DMS 273 (cell line): ENCODE results near the gene PDE4B.
"Not testable (repeated sequence)": the region's sequence is repeated elsewhere in the genome, so short reads cannot be mapped to it uniquely, and the experiment has no call there.

Experiments used
- DNase-seq: peaks from one replicate; lab custom pipeline; 2025; ENCODE audit not compliant: unreplicated experiment; lab: John Stamatoyannopoulos, UW

Gene PDE4B

DNA sequence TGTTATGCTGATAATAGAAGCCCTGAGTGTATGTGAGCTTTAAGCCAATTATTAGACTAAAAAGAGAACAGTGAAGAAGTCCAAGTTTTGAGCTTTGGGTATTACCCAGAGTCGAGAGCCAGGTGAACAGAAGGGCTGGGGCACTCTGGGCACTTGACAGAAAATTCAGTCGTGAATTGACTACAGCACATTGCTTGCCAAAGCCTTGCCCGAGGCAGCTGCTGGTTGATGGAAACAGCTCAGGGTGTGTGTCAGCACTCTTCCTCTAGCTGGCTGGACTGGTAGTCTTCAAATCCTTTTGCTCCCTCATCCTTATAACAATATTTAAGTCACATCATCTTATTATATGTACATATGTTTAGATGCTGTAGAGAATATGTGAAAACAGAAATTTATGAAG, 21.3 kb downstream of the PDE4B start:
- peak; percentile 86 for DNase-seq

DNA sequence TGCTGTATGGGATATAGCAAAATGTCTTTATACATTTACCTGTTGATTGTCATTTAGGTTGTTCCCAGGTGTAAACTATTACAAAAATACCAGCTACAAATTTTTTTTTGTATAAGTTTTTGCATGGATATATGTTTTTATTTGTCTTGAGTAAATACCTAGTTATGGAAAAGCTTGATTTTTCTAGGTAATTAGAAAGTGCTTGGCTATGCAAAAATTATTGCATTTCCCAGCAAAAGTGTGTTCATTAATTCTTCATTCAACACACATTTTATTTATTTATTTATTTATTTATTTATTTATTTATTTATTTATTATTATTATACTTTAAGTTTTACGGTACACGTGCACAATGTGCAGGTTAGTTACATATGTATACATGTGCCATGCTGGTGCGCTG, 22.1 kb downstream of the PDE4B start:
- DNase-seq, result no peak

DNA sequence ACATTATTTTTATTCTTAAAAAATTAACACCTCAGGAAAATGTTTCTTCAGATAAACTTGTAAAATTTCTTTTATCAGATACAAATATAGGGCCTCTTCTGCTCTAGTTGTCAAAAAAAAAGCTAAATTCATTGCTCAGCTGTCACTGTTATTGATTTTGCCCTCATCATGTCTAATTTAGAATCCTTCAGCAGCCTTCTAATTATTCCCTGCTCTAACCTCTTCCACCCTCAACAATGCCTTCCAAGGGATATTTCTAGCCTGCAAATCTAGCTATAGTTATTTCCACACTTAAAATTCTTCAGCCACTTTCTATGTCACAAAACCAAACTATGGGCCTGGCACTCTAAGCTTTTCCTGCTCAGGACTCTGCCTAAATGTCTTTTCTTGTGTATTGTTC, 25.2 kb downstream of the PDE4B start:
- no peak for DNase-seq

GRCh38 chr1:65818966-65819365, 26.3 kb downstream of the PDE4B start:
- peak; percentile 7 for DNase-seq

- DNase-seq, result no peak
These were observed 28.3 kb downstream of the PDE4B start for GRCh38 chr1:65820983-65821382.

DNA sequence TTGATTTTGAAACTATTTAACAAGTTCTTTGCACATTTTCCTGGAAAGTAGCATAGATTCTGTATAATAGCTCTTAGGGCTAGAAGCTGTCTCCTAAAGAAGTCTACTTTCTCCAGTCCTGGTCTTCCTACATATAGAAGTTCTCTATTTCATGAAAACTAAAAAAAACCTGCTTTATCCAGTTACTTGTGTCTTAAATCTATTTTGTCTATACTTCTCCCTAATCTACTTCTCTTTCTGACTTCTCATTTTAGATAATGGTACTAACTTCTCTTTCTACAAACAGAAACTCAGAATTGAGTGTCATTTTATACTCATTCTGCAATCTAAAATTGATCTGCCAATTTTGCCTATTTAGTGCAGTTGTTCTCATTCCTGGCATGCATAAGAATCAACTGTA, 28.7 kb downstream of the PDE4B start:
- DNase-seq, result no peak

- DNase-seq, result no peak
These were observed 31.4 kb downstream of the PDE4B start for GRCh38 chr1:65824103-65824502.

DNA sequence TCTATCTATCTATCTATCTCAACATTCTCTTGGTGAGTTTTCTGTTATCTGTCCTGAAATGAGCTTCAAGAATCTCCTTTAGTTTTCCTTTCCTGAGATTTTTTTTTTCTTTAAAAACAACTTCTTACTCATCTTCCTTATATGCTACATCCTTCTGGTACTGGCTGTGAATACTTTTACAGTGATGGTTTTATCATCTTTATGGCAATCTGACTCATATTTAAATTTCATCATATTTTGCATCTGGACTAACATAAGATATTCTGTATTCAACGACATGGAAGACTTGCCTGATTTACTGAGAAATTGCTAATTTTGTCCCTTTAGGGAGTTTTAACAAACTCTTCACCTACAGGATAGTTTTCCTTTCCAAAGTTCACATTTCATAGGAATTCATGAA, 33.0 kb downstream of the PDE4B start:
- no peak for DNase-seq

DNA sequence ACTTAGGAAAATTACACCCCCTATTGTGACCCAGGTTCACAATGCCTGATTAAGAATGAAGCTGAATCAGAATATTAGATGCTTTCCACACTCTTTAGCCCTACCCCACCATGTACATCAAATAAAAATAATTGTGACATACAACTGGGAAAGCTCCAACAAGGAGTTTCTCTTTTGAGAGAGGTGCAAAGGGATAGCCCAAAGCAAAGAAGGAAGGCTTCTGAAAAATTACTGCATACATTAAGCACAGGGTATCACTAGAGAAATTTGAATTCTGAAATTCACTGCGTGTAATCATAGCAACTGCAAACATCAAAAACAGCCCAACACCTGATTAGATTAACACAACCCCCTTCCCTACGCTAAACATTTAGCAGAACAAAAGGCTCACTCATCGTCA, 34.1 kb downstream of the PDE4B start:
- no peak for DNase-seq

DNA sequence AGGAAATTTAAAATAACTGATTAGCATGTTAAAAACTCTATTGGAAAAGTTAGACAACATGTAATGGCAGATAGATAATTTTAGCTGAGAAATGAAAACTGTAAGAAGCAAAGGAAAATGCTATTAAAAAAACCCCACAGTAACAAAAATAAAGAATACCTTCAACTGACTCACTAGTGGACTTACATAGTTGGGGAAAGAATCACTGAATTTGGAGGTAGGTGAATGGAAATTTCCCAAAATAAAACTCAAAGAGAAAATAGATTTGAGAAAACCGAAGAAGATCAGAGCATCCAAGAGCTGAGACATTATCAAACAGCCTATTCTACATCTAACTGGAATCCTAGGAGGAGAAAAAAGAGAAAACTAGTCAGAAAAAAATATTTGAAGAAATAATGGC, 34.7 kb downstream of the PDE4B start:
- DNase-seq, result no peak

DNA sequence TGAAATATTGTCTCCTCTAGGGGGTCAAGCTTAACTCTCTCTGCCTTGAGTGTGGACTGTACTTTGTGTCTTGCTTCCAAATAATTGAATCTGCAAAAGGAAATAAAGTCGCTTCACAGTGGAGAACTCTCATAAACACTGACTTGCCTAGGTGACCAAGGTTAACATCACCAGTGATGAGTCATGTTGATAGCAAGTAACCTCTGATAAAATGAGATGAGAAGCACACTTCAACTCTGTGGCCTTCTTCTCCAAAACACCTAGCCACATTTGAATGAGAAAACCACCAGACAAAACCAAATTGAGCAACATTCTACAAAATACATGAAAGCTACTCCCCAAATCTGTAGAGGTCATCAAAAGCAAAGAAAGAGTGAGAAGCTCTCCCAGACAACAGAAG, 37.6 kb downstream of the PDE4B start:
- no peak for DNase-seq

DNA sequence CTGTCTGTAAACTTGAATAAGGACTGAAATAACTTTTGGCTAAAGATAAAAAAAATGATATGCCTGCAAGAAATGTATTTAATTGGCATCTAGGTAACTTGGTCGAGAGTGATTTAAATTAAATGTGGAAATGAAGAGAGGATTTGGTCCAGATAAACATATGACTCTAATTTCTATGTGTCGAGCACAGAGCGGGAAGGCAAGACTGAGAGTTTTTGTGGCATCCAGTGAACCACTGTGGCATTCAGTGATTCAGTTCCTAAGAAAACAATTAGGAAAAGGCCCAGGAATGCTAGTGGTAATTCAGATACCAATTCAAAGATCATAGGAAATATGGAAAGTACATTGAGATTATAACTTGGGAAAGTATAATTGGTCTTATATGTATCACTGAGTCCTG, 39.6 kb downstream of the PDE4B start:
- DNase-seq, result no peak

GRCh38 chr1:65836686-65837085, 44.0 kb downstream of the PDE4B start:
- no peak for DNase-seq

GRCh38 chr1:65840683-65841082, 48.0 kb downstream of the PDE4B start:
- no peak for DNase-seq

- DNase-seq, result no peak
These were observed 51.6 kb downstream of the PDE4B start for GRCh38 chr1:65844296-65844695.

GRCh38 chr1:65844821-65845534, 52.3 kb downstream of the PDE4B start:
- peak; percentile 44 for DNase-seq

- no peak for DNase-seq
These were observed 52.9 kb downstream of the PDE4B start for GRCh38 chr1:65845535-65846060.

- DNase-seq, result no peak
These were observed 54.2 kb downstream of the PDE4B start for GRCh38 chr1:65846866-65847265.

- DNase-seq, result no peak
These were observed 57.6 kb downstream of the PDE4B start for GRCh38 chr1:65850281-65850680.

- DNase-seq, result not testable (repeated sequence)
These were observed 63.9 kb downstream of the PDE4B start for GRCh38 chr1:65856591-65856990.

DNA sequence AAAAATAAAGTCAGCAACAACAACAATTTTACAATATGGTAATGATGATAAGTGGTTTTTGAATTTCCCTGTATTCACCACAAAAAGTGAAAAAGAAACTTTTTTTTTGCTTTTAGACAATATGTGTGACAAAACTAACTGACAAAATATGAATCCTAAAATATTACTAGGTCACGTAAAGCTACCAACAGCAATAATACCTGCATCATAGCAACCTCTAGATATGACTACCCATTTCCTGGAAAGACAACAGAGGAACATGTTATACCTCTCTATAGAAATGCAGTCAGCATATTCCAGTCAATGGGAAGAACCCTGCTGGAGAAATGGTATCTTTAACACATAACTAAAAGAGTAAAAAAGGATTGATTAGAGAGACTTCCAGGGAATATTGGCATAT, 73.7 kb downstream of the PDE4B start:
- no peak for DNase-seq

- DNase-seq, result no peak
These were observed 79.6 kb downstream of the PDE4B start for GRCh38 chr1:65872301-65872700.

DNA sequence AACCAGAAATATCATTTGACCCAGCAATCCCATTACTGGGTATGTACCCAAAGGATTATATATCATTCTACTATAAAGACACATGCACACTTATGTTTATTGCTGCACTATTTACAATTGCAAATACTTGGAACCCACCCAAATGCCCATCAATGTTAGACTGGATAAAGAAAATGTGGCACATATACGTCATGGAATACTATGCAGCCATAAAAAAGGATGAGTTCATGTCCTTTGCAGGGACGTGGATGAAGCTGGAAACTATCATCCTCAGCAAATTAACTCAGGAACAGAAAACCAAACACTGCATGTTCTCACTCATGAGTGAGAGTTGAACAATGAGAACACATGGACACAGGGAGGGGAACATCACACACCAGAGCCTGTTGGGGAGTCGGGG, 85.6 kb downstream of the PDE4B start:
- not testable (repeated sequence) for DNase-seq
